ENCODE results near the gene RAPH1.

The RAPH1 gene

DNA sequence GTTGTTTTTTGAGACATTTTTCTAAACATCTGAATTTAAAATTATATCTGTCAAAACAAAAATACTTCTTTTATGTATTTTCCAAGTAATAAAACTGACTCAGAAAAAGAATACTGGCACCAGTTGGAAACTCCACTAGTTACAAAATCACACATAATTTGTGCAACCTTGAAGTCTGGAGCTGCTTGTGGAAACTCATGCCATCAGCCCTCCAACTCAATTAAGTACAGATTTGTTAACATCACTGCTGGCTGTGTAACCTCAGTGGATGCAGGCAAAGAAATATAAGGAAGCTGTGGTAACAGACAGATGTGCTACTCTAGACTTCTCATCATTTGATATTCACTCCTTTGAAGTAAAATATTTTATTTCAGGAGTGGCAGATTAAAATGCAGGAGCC lies 30.0 kb upstream of the RAPH1 start:
- H3K27ac ChIP-seq, result no peak overlapping the region
- no peak for TF ChIP-seq ZFX (IDR thresholded peaks at IDR 0.05; ENCODE audit: borderline replicate concordance)
- TF ChIP-seq, protein P1, sequence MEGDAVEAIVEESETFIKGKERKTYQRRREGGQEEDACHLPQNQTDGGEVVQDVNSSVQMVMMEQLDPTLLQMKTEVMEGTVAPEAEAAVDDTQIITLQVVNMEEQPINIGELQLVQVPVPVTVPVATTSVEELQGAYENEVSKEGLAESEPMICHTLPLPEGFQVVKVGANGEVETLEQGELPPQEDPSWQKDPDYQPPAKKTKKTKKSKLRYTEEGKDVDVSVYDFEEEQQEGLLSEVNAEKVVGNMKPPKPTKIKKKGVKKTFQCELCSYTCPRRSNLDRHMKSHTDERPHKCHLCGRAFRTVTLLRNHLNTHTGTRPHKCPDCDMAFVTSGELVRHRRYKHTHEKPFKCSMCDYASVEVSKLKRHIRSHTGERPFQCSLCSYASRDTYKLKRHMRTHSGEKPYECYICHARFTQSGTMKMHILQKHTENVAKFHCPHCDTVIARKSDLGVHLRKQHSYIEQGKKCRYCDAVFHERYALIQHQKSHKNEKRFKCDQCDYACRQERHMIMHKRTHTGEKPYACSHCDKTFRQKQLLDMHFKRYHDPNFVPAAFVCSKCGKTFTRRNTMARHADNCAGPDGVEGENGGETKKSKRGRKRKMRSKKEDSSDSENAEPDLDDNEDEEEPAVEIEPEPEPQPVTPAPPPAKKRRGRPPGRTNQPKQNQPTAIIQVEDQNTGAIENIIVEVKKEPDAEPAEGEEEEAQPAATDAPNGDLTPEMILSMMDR (IDR thresholded peaks at IDR 0.05), result no peak

DNA sequence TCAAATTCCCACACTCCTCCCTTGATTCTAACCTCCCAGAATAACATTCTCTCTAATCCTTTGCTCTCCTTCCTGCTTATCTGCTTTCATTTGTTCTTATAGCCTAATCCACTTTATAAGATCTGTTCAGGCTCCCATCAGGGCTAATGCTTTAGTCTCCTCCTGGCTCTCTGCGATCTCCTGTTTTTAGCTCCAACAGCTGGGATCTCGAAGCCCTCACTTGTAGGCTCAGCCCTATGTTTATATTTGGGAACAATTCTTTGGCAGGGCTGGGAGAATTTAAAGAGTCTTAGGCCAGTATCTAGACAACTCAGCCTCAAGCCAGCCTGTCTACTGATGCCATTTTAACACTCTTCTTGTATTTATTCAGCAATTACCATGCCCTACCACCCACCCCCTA lies 27.2 kb upstream of the RAPH1 start:
- H3K27ac ChIP-seq, result no peak overlapping the region
- TF ChIP-seq, protein P1 (IDR thresholded peaks at IDR 0.05), result no peak
- TF ChIP-seq ZFX (IDR thresholded peaks at IDR 0.05; ENCODE audit: borderline replicate concordance), result no peak

DNA sequence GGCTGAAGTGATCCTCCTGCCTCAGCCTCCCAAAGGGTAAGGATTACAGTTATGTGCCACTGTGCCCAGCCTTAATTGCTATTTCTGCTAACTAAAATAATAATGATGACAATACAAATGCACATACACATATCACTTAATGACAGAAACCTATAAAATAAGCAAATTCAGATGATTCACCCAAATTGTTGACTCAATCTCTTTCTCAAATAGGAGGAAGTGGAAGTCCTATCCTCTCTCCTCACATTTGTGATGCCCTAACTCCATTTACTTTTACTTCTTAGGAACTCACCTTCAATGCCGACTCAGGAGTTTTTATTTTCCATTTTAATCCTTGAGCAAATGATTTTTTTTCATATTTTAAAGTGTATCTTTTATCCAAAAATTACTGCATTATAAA lies 24.5 kb upstream of the RAPH1 start:
- no peak for TF ChIP-seq ZFX (IDR thresholded peaks at IDR 0.05; ENCODE audit: borderline replicate concordance)
- TF ChIP-seq, protein P1 (IDR thresholded peaks at IDR 0.05), result no peak
- no peak overlapping the region for H3K27ac ChIP-seq

DNA sequence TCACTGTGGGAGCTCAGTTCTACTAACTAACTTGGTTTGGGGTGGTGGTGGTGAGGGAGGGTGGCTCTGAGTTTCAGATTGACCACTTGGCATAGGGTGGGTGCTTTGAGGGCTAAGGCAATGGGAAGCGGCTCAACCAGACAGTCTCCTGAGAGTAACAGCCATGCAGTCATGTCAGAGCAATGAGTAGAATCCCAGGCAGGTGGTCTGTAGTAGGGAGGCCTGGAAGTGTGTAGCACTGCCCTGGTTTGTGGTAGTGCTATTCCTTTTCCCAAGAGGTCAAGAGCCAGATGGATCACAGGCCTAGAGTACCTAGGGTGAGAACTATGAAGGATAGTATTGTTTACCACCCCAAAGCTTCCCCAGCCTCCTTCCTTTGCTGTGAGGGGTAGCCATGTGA lies 18.7 kb upstream of the RAPH1 start:
- no peak overlapping the region for H3K27ac ChIP-seq
- TF ChIP-seq, protein P1 (IDR thresholded peaks at IDR 0.05), result no peak
- TF ChIP-seq ZFX (IDR thresholded peaks at IDR 0.05; ENCODE audit: borderline replicate concordance), result no peak

DNA sequence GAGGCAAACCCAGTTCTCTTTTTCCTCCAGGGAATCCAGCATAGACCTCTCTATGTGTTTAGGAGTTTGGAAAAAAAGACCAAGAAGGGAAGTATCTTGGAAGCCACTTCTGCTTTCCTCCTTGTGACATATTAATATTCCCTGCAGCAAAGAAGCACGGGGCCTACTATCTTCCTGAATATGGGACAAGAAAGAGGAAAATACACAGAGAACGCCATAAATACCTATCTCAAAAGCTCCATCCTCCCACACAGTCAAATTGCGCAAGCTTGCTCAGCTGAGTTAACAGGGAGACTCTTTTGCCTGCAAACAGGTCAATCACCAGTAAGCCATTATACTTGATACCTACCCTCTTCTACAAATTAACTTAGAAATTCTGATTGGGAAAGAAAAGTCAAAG lies 16.7 kb upstream of the RAPH1 start:
- TF ChIP-seq, protein P1 (IDR thresholded peaks at IDR 0.05), result no peak
- TF ChIP-seq ZFX (IDR thresholded peaks at IDR 0.05; ENCODE audit: borderline replicate concordance), result no peak
- no peak overlapping the region for H3K27ac ChIP-seq

DNA sequence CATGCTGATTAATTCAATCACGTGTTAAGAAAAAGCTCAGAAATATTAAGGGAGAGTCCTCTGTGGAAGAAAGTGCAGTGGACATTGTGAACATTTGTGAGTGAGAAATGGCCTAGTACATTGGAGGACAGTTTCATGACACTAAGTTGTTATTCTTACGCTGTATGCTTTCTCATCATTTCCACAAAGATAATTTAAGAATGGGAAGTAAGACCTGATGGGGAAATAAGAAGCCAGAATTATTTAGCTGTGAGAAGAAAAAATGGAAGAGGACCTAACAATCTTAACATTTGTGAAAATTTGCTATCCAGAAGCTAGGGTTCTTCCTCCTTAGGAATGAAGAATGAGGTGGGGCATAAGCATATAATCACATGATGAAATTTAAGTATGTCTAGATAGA lies 15.2 kb upstream of the RAPH1 start:
- TF ChIP-seq ZFX (IDR thresholded peaks at IDR 0.05; ENCODE audit: borderline replicate concordance), result no peak
- TF ChIP-seq, protein P1 (IDR thresholded peaks at IDR 0.05), result no peak

DNA sequence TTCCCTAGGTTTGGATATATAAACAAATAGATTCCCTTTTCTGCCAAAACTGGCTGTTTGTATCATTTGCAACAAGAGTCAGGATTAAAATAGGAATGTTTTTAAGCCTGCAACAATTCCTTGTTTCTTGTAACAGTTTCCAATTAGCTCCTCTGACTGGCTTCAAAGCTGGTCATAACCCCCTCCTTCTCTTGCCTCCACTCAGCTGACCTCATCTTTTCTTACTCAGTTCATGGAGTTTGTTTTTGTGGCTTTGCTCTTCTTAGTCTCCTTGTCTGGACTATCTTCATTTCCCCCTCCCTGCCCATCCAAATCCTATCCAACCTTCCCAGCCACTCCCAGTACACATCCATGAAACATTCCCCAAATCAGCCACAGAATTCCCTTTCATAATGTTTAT lies 14.3 kb upstream of the RAPH1 start:
- no peak overlapping the region for H3K27ac ChIP-seq
- TF ChIP-seq ZFX (IDR thresholded peaks at IDR 0.05; ENCODE audit: borderline replicate concordance), result no peak
- TF ChIP-seq, protein P1 (IDR thresholded peaks at IDR 0.05), result no peak

More for the DNA sequence above, 15.2 kb upstream of the RAPH1 start:
- H3K27ac ChIP-seq, result no peak overlapping the region

Data from 22Rv1 (cell line).